ENCODE results near the gene FAM117A.
A peak's percentile ranks its signal among the peaks of the same experiment; 100 is the strongest.
"Not testable (repeated sequence)": the region's sequence is repeated elsewhere in the genome, so short reads cannot be mapped to it uniquely, and the experiment has no call there.

FAM117A gene

DNA sequence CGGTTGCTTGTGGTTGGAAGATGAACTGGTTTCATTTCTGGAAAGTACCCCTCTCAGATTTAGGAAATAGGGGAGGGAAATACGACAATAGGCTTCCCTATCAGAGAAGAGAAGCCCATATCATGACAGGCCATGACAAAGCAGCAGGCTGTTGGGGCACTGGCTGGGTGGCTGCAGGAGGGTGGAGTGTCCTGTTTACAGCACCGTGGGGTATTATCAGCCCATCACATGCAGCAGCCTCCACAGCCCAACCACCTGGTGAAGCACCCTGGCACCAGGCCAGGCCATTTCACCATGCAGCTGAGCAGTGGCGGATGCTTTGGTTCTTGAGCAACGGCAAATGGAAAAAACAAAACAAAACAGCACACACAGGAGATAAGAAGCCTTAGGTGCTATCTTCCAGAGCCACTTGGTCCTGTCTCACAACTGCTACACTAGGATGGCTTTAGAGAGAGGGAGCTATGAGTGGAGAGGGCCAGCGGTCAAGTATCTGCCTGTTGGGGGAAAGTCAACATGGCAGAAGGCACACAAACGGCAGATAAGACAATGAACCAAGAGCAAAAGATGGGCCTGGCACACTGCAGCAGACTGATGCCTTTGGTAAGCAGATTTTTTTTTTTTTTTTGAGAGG is 24.2 kb downstream of the FAM117A start:
- peak; percentile 84 for DNase-seq

GRCh38 chr17:49738456-49739163 is 25.3 kb downstream of the FAM117A start:
- no peak for DNase-seq

DNA sequence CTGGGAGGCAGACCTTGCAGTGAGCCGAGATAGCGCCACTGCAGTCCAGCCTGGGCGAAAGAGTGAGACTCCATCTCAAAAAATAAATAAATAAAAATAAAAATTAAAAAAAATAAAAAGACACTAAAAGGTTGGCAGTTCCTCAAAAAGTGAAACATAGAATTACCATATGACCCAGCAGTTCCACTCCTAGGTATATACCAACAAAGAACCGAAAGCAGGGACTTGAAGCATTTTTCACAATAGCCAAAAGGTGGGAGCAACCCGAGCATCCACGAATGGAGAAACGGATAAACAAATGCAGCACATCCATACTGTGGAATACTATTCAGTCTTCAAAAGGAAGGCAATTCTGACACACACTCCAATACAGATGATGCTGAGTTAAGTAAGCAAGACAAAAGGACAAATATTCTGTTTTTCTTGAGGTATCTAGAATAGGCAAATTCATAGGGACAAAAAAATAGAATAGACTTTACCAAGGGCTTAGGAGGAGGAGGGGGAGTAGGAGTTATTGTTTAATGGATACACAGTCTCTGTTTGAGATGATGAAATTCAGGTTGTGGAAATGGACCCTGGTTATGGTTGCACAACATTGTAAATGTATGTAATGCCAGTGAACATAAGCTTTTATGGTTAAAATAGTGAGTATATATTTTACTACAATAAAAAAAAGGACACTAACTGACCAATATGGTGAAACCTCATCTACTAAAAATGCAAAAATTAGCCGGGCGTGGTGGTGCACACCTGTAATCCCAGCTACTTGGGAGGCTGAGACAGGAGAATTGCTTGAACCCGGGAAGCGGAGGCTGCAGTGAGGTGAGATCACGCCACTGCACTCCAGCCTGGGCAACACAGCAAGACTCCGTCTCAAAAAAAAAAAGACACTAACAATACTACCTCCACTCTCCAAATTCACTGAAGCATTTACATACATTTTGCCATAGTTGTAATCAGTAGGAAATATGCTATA is 29.1 kb downstream of the FAM117A start:
- DNase-seq, result no peak

DNA sequence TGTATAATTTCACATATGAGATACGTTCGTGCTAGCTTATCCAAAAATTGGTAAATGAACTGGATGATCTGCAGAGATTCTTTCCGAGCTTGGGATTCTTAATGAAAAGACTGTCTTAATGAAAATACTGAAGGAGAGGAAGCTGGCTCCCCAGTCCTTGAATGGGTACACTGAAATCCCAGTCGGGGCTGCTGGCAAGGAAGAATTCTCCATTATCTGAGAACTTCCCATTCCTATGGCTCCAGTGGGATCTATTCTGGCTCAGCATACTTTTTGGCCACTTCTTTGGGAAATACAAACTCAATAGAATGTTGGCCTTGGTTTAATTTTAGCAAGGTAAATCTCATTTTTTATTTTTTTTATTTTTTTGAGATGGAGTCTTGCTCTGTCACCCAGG is 32.5 kb downstream of the FAM117A start:
- no peak for DNase-seq

DNA sequence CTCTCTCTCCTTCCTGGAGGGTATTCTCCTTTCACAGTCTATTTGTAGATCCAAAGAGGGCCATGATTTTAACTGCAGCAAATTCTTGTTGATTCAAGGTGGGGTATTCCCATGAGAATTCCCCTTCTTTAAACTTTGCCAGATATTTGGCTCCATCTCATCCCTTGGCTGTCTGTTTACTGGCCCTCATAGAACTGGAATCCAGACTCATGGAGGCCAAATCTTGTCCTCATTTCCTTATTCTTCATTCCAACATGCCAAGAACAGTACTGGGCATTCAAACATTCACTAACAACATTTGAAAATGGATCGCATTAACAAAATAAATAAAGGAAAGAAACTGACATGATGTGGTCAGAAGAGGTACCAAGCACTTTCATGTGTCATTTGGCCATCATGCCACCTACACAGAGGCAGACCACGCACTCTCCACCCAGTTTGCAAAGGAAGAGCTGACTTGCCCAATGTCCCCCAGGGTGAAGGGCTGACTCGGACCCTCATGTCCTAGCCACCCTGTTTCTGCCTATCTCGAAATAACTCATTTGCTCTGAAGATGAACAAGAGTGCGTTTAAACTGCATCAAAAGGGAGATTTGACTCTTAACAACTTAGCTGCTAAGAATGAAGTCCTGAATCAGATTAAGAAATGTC is 33.0 kb downstream of the FAM117A start:
- DNase-seq, result no peak

- DNase-seq, result no peak
Measured at GRCh38 chr17:49730078-49730784, 33.7 kb downstream of the FAM117A start.

- no peak for DNase-seq
Measured at GRCh38 chr17:49729069-49729468, 34.9 kb downstream of the FAM117A start.

DNA sequence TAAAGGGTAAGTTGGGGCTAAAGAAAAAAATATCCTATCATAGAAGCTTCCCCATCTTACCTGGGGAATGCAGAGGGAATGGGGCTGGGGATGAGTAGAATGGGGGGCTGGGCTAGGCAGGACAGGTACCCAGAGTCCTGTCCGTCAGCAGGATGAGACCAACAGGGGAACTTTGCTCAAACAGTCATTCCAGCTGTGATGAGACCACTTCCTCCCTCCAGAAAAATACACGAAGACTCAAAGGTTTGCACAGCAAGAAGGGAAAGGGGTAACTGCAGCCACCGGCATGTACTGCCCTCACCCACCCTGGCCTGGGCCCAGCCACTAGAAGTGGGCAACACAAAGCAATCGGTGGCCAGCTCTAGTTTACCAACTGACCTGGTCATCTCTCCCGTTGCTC is 35.5 kb downstream of the FAM117A start:
- no peak for DNase-seq

- DNase-seq, result no peak
Measured at GRCh38 chr17:49727380-49727779, 36.6 kb downstream of the FAM117A start.

- no peak for DNase-seq
Measured at GRCh38 chr17:49725452-49726130, 38.3 kb downstream of the FAM117A start.

DNA sequence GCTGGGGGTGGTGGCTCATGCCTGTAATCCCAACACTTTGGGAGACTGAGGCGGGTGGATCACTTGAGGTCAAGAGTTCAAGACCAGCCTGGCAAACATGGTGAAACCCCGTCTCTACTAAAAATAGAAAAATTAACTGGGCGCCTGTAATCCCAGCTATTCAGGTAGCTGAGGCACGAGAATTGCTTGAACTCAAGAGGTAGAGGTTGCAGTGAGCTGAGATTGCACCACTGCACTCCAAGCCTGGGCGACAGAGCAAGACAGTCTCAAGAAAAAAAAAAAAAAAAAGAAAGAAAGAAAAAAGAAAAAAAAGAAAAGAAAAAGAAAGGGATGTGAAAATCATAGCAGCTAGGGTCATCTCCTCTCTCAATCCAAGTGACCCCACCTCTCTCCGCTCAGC is 39.4 kb downstream of the FAM117A start:
- DNase-seq, result not testable (repeated sequence)

- DNase-seq, result no peak
Measured at GRCh38 chr17:49723423-49723822, 40.5 kb downstream of the FAM117A start.

DNA sequence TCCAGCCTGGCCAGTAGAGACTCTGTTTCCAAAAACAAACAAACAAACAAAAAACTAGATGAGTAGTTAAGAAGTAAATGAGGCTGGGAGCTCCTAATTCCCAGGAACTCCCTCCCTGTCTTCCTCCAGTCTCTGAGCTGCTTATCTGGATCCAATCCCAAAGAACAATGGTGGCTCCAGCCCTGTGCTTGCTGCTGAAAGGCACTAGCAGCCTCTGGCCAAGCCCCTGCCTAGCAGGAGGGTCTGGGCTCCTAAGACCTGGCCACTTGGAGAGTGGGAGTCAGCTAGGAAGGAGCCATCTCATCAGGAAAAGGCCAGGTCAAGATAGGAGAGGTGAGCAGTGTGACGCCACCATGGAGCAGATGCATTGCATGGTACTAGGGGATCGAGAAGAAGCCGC is 41.9 kb downstream of the FAM117A start:
- no peak for DNase-seq

DNA sequence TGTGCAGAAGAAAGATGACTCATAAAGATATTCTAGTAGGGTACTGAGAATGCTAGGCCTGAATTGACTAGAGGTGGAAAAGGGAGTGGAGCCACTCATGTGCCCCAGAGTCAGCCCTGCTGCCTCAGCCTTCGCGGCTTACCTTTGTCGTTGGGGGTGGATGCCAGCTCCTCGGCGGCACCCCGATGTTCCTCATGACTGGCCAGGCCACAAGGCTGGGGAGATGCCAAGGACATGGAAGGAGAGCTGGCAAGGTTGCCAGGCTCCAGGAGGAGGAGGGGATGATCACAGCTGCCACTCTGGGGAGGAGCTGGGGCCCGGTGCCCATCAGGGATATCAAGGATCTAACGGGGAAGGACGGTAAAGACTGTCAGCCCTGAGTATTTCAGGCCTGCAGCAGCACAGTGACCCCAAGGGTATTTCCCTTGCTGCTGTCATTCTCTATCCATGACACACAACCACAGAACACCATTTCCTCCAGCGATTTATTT is 46.5 kb downstream of the FAM117A start:
- no peak for DNase-seq

DNA sequence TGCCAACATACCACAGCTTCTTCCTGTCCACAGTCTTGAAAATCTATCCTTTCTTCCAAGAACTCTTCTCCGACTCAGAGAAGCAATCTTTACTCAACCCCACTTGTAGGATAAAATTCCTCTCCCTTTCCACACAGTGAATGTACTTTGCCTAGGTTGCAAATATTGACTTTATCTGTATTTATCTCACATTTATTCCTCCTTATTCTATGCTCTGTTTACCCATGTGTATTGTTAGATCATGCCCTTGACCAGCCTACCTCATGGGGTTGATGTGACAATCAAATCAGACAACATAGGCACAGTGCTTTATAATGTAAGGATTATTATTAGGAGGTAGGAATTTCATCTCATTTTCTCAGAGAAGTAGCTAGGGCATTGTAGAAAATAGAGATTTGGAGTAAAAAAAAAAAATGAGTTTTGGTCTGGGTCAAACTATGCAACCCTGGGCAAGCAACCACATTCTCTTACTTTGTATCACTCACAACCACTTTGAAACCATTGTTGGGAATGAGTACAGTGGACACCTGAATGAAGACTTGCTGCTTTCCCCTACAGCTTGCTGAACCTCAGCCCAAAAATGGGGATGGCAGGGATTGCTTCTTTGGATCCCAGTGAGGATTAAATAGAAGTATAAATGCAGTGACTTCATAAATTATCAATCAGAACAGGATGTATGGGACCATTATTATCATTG is 47.1 kb downstream of the FAM117A start:
- DNase-seq, result no peak

GRCh38 chr17:49715717-49716279 is 48.1 kb downstream of the FAM117A start:
- no peak for DNase-seq

DNA sequence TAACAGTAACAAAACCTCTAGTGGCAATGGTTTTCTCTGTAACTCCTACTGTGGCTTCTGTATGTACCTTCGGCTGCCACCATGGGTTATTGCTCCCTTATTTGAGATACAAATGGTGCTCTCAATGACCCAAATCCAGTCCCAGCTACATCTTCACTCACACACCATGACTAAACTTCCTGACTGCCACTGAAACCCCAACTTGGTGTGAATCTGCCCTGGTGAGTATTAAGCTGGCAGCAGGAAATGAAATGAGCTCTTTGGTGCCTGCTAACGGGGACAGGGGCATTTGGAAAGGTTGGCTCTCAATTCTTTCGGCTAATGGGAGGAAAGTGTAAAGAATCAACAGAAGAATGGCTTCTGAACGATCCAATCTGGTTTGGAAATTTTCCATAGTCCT is 48.7 kb downstream of the FAM117A start:
- DNase-seq, result no peak

- DNase-seq, result no peak
Measured at GRCh38 chr17:49708515-49709183, 55.3 kb downstream of the FAM117A start.

DNA sequence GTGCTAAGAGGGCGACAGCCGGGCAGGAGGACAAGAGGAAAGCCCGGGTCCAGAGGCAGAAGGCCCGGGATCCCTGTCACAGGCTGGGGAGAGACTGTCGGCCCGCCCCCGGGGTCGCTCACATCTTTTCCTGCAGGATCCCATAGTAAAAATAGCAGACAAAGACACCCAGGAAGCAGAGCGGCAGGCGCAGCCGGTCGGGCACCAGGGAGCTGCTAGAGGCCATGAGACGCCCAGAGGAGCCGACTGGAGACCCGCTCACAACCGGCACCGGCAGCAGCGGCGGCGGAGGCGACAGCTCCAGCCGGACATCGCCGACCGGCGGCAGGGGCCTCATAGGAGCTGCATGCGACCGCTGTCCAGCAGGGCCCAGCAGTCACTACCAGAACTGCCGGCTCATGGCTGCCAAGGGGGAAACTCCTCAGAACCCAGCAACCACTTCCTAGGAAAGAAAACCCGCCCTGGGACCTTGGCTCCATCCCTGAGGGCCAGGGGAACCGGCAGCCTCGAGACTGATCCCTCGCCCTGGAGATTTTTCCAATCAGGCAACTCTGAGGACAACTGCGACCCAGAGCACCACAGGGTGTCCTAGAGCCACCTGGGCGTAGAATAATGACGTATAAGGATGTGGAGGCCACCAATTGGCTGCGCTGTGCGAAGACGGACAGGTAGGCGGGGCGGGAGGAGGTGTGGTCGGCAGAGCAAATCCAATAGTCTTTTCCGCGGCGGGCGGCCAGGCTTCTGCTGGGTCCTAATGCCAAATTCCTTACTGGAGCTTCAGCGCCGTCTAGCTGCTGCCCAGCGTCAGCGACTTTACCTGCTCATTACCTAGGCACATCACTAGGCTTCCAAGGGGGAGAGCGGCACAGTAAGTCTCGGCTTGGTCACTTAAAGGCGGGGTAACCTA is 56.1 kb downstream of the FAM117A start, which contains the start of gene SLC35B1:
SLC35B1 (minus strand) TSS at position 357 of the 907 bp plus-strand sequence; CDS start at position 226, 131 bp downstream.
- peak; percentile 97 for DNase-seq

All from DMS79 treated with DMSO at 0.1 percent for 48 hours (cell line).